HEK293 (cell line): ENCODE measurements around the gene TBXA2R.

Experiments used
- ZNF707 ChIP-seq: fragments of 450-650 bp; formaldehyde crosslinking; IDR thresholded peaks from 2 replicates; pipeline ENCODE4 v1.5.1; 2016; ENCODE audit warnings: missing biosample characterization, missing genetic modification characterization
- TF ChIP-seq, protein P1 (sequence below): fragments of 450-650 bp; formaldehyde crosslinking; IDR thresholded peaks from 2 replicates; pipeline ENCODE4 v1.5.1; 2016; ENCODE audit warnings: missing biosample characterization, missing genetic modification characterization

DNA sequence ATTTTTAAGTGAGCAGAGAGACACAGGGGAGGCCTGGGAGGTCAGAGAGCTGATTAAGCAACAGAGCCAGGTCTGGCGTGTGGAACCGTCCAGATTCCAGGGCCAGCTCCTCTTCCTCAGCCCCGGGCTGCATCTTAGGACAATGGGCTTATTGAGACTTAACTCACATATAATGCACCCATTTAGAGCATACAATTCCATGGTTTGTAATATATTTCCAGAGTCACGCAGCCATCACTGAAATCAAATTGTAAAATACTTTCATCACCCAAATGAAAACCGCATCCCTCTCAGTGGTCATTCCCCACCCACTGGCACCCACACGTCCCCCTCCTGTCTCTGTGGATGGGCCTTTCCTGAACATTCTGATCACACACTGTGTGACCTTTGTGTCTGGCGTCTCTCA, 36.1 kb downstream of the TBXA2R start:
- TF ChIP-seq, protein P1, sequence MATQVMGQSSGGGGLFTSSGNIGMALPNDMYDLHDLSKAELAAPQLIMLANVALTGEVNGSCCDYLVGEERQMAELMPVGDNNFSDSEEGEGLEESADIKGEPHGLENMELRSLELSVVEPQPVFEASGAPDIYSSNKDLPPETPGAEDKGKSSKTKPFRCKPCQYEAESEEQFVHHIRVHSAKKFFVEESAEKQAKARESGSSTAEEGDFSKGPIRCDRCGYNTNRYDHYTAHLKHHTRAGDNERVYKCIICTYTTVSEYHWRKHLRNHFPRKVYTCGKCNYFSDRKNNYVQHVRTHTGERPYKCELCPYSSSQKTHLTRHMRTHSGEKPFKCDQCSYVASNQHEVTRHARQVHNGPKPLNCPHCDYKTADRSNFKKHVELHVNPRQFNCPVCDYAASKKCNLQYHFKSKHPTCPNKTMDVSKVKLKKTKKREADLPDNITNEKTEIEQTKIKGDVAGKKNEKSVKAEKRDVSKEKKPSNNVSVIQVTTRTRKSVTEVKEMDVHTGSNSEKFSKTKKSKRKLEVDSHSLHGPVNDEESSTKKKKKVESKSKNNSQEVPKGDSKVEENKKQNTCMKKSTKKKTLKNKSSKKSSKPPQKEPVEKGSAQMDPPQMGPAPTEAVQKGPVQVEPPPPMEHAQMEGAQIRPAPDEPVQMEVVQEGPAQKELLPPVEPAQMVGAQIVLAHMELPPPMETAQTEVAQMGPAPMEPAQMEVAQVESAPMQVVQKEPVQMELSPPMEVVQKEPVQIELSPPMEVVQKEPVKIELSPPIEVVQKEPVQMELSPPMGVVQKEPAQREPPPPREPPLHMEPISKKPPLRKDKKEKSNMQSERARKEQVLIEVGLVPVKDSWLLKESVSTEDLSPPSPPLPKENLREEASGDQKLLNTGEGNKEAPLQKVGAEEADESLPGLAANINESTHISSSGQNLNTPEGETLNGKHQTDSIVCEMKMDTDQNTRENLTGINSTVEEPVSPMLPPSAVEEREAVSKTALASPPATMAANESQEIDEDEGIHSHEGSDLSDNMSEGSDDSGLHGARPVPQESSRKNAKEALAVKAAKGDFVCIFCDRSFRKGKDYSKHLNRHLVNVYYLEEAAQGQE (tag by site-specific recombination): no peak
- TF ChIP-seq ZNF707 (tag by site-specific recombination): no peak
